ENCODE results near the gene TMEM129. TPM values are rescaled to one million over a fixed set of nuclear protein-coding genes. Genes with fewer than 3 reads are reported as not detected.

The TMEM129 gene
- total and polyA plus RNA-seq, 10 of the 15 experiments (the other 5 are each of a cell fraction or from before 2014, with no cell fraction given) = 0.19 to 24.9 (median 13.2) TPM

DNA sequence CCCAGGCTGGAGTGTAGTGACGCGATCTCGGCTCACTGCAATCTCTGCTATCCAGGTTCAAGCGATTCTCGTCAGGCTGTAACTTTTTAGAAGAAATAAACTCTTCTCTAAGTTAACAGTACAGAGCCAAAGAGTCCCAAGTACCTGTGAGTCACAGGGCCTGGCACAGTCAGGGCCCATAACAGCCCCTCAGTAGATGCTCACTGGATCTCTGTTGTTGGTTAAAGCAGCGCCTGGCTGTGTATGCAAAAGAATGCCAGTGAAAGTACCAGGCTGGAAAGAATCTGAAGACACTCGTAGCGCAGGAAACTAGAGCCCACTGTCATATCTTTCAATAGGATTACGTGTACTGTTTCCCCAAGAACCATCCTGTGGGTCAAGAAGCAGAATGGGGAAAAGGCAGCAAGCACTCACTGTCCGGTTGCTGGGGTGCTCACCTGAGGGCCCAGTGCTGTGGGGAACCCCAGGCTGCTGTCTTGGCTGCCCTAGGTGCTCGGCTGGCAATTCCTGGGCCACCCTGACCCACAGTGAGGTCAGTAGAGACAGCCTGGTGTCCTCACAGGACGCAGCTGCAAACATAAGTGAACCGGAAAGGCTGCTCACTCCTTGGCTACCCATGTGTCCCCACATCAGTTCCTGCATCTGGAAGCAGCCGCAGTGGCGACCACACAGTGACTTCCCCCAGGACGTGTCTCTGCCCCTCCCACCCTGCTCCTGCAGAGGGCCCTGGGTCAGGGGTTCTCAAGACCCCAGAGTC lies 5.9 kb downstream of the TMEM129 start:
- H3K4me2 ChIP-seq (ENCODE audit: control insufficient read depth, insufficient read depth) = peak overlapping the region; percentile 98
- no peaks in the 10 kb centered on the region for H3K27me3 ChIP-seq (replicated peaks in 1 of 2; ENCODE audit: control insufficient read depth in 2 of 2, insufficient read depth in 2 of 2, low read length in 1 of 2)
- H3K9ac ChIP-seq (ENCODE audit: control insufficient read depth, insufficient read depth, low read length) = peak overlapping the region; percentile 97; the same call in 1 of the 2 replicates
- SMC1A ChIA-PET (ENCODE audit: uncharacterized antibody, unreplicated experiment) = interaction anchor here (1.0 to 1.2 kb wide), 2 partner anchors 7 to 22 kb away, joined by 3 read pairs; no protein-coding TSS in a partner anchor
- DNase-seq (ENCODE audit: low read depth, low spot score) (no peak), FAIRE-seq (no peak), ATAC-seq (peak; percentile 40)
- peak overlapping the region; percentile 98 for H3K4me3 ChIP-seq
- H4K20me1 ChIP-seq (ENCODE audit: control insufficient read depth, insufficient read depth) = peaks cover 4% of the 10 kb centered on the region
- POLR2A ChIA-PET = interaction anchor here (2.3 kb wide), 1 partner anchor 22 kb away, joined by 6 read pairs; no protein-coding TSS in a partner anchor
- in situ Hi-C loops (cut with MboI) = no loop called here
- peaks cover 71% of the 10 kb centered on the region for H3K79me2 ChIP-seq (ENCODE audit: control insufficient read depth, insufficient read depth, low read length)
- RAD21 ChIA-PET (ENCODE audit: unreplicated experiment) = interaction anchor here (1.0 to 2.5 kb wide), 2 partner anchors 8 to 22 kb away, joined by 3 to 14 read pairs; no protein-coding TSS in a partner anchor
- no peak overlapping the region for H2AFZ ChIP-seq (ENCODE audit: control insufficient read depth, low read depth, low read length)
- 4% methylated on average over 16 of the region's 16 CpGs for WGBS (ENCODE audit: insufficient coverage, insufficient replicate concordance, low lambda C conversion rate, missing lambda C conversion rate)
- intact Hi-C loops (cut with micrococcal nuclease; ENCODE audit: unreplicated experiment) = no loop called here
- BruUV-seq (replicated peaks) = no TSS peak
- no peaks in the 10 kb centered on the region for H3K9me3 ChIP-seq (replicated peaks; ENCODE audit: control insufficient read depth, insufficient read depth, low read length)
- peak overlapping the region; percentile 99 for H3K27ac ChIP-seq (ENCODE audit: control insufficient read depth, insufficient read depth)
- peaks cover 4 to 7% of the 10 kb centered on the region in 2 experiments for H3K36me3 ChIP-seq (ENCODE audit: control insufficient read depth in 2 of 2, insufficient read depth in 2 of 2, low read length in 1 of 2)
- H3K4me1 ChIP-seq (ENCODE audit: control insufficient read depth, insufficient read depth, low read length) = peaks cover 33% of the 10 kb centered on the region
- CTCF ChIA-PET = interaction anchor here (1.4 to 16.2 kb wide), 2 partner anchors 8 to 22 kb away, joined by 6 to 258 read pairs; no protein-coding TSS in a partner anchor
- 0 out of 2 replicates have a peak, but pooled peaks have one; percentile 22 for TF ChIP-seq HCFC1 (IDR thresholded peaks at IDR 0.05; ENCODE audit: low read length)
- peak; percentile 35; the same call in 1 of the 2 replicates for TF ChIP-seq NR2F1 (conservative IDR thresholded peaks at IDR 0.05)
- TF ChIP-seq SMARCA5 (IDR thresholded peaks at IDR 0.05) = no peak
- peak in 1 of 2 experiments; percentile 45; a peak in 1 of 4 replicates for TF ChIP-seq IKZF2 (IDR thresholded peaks at IDR 0.05)
- no peak for TF ChIP-seq EED (IDR thresholded peaks at IDR 0.05; ENCODE audit: low read depth)
- no peak for TF ChIP-seq ZNF384 (IDR thresholded peaks at IDR 0.05; ENCODE audit: borderline replicate concordance, low read depth, low read length)
- TF ChIP-seq CREM (IDR thresholded peaks at IDR 0.05; ENCODE audit: low read depth) = 0 out of 2 replicates have a peak, but pooled peaks have one; percentile 46
- TF ChIP-seq BCLAF1 (IDR thresholded peaks at IDR 0.05) = no peak
- TF ChIP-seq, protein P1, sequence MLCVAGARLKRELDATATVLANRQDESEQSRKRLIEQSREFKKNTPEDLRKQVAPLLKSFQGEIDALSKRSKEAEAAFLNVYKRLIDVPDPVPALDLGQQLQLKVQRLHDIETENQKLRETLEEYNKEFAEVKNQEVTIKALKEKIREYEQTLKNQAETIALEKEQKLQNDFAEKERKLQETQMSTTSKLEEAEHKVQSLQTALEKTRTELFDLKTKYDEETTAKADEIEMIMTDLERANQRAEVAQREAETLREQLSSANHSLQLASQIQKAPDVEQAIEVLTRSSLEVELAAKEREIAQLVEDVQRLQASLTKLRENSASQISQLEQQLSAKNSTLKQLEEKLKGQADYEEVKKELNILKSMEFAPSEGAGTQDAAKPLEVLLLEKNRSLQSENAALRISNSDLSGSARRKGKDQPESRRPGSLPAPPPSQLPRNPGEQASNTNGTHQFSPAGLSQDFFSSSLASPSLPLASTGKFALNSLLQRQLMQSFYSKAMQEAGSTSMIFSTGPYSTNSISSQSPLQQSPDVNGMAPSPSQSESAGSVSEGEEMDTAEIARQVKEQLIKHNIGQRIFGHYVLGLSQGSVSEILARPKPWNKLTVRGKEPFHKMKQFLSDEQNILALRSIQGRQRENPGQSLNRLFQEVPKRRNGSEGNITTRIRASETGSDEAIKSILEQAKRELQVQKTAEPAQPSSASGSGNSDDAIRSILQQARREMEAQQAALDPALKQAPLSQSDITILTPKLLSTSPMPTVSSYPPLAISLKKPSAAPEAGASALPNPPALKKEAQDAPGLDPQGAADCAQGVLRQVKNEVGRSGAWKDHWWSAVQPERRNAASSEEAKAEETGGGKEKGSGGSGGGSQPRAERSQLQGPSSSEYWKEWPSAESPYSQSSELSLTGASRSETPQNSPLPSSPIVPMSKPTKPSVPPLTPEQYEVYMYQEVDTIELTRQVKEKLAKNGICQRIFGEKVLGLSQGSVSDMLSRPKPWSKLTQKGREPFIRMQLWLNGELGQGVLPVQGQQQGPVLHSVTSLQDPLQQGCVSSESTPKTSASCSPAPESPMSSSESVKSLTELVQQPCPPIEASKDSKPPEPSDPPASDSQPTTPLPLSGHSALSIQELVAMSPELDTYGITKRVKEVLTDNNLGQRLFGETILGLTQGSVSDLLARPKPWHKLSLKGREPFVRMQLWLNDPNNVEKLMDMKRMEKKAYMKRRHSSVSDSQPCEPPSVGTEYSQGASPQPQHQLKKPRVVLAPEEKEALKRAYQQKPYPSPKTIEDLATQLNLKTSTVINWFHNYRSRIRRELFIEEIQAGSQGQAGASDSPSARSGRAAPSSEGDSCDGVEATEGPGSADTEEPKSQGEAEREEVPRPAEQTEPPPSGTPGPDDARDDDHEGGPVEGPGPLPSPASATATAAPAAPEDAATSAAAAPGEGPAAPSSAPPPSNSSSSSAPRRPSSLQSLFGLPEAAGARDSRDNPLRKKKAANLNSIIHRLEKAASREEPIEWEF (IDR thresholded peaks at IDR 0.05; ENCODE audit: insufficient replicate concordance, low read depth, low read length) = no peak
- TF ChIP-seq KDM1A (IDR thresholded peaks at IDR 0.05; ENCODE audit: borderline replicate concordance) = no peak
- no peak for TF ChIP-seq NFXL1 (IDR thresholded peaks at IDR 0.05; ENCODE audit: borderline replicate concordance)
- TF ChIP-seq SPI1 (IDR thresholded peaks at IDR 0.05; ENCODE audit: borderline replicate concordance, insufficient read depth, low read depth, low read length) = no peak
- no peak for TF ChIP-seq SUZ12 (IDR thresholded peaks at IDR 0.05; ENCODE audit: unreplicated experiment)
- TF ChIP-seq HDAC2 (IDR thresholded peaks at IDR 0.05) = no peak
- TF ChIP-seq TCF3 (IDR thresholded peaks at IDR 0.05; ENCODE audit: borderline replicate concordance, insufficient read depth, low read depth, low read length) = no peak
- 0 out of 2 replicates have a peak, but pooled peaks have one; percentile 48 for TF ChIP-seq TCF12 (IDR thresholded peaks at IDR 0.05; ENCODE audit: low read depth, low read length)

Data from GM12878 (cell line).